Osteocyte (in vitro differentiated cells): ENCODE measurements around the gene AMER2. TPM values are rescaled to one million over a fixed set of nuclear protein-coding genes. Genes with fewer than 3 reads are reported as not detected.

Experiments used
- DNase-seq: peaks from one replicate; pipeline ENCODE4 v3.0.0; 2021; ENCODE audit warnings: mixed read lengths; ENCODE audit not compliant: unreplicated experiment; ENCODE audit errors: extremely low spot score
- H3K27ac Mint-ChIP-seq: one replicate; pipeline ENCODE4 v1.8.0; 2021; ENCODE audit warnings: mild to moderate bottlenecking, mixed read lengths; ENCODE audit not compliant: unreplicated experiment
- H3K27me3 Mint-ChIP-seq: one replicate; pipeline ENCODE4 v1.8.0; 2021; ENCODE audit warnings: mixed read lengths; ENCODE audit not compliant: unreplicated experiment
- H3K36me3 Mint-ChIP-seq: one replicate; pipeline ENCODE4 v1.8.0; 2021; ENCODE audit warnings: mixed read lengths; ENCODE audit not compliant: unreplicated experiment
- H3K4me1 Mint-ChIP-seq: one replicate; pipeline ENCODE4 v1.8.0; 2021; ENCODE audit warnings: mixed read lengths; ENCODE audit not compliant: unreplicated experiment
- H3K4me3 Mint-ChIP-seq: one replicate; pipeline ENCODE4 v1.8.0; 2021; ENCODE audit warnings: mild to moderate bottlenecking, moderate library complexity, mixed read lengths; ENCODE audit not compliant: unreplicated experiment
- H3K9me3 Mint-ChIP-seq: one replicate; pipeline ENCODE4 v1.8.0; 2021; ENCODE audit warnings: mixed read lengths; ENCODE audit not compliant: unreplicated experiment
- total RNA-seq: library from RNA; stranded (reverse); gene quantifications from 2 replicates; pipeline ENCODE4 v1.2.1, GENCODE V29; 2021
- TF ChIP-seq, protein P1 (sequence below): fragments of 200-600 bp; sonication (generic); IDR thresholded peaks from 2 replicates; pipeline ENCODE4 v1.5.0; 2021; ENCODE audit warnings: antibody characterized with exemption, mild to moderate bottlenecking, moderate library complexity

The AMER2 gene
- total RNA-seq, 1 donor from 2014 or later: not detected

DNA sequence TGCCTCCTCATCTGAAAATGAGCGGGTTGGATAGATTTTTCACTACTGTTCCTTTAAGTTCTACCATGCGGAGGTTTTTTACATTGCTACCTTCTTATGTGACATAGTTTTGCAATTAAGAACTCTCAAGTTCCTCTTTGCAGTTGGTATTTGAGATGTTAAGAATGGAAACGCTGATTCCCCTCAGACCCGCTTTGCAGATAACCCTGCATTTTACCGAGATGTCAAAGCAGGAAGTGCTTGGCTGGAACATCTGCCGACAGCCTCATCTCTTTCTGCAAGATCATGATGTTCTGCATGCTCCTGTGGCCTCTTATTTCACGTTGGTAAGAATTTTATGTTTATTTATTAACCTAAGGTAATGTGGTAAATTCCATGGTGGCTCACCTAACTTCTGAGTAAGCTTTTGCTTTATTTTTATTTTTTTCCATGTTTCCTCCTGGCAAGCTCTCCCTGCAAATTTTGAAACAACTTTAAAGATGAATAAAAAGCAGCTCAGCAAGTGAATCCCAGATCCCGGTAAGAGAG lies 53.6 kb downstream of the AMER2 start:
- H3K9me3 Mint-ChIP-seq: no peaks in the 10 kb centered on the region
- H3K4me3 Mint-ChIP-seq: no peak overlapping the region
- no peaks in the 10 kb centered on the region for H3K4me1 Mint-ChIP-seq
- H3K36me3 Mint-ChIP-seq: no peaks in the 10 kb centered on the region
- TF ChIP-seq, protein P1, sequence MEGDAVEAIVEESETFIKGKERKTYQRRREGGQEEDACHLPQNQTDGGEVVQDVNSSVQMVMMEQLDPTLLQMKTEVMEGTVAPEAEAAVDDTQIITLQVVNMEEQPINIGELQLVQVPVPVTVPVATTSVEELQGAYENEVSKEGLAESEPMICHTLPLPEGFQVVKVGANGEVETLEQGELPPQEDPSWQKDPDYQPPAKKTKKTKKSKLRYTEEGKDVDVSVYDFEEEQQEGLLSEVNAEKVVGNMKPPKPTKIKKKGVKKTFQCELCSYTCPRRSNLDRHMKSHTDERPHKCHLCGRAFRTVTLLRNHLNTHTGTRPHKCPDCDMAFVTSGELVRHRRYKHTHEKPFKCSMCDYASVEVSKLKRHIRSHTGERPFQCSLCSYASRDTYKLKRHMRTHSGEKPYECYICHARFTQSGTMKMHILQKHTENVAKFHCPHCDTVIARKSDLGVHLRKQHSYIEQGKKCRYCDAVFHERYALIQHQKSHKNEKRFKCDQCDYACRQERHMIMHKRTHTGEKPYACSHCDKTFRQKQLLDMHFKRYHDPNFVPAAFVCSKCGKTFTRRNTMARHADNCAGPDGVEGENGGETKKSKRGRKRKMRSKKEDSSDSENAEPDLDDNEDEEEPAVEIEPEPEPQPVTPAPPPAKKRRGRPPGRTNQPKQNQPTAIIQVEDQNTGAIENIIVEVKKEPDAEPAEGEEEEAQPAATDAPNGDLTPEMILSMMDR: no peak
- H3K27me3 Mint-ChIP-seq: peaks cover 18% of the 10 kb centered on the region
- DNase-seq: no peak
- H3K27ac Mint-ChIP-seq: no peak overlapping the region

DNA sequence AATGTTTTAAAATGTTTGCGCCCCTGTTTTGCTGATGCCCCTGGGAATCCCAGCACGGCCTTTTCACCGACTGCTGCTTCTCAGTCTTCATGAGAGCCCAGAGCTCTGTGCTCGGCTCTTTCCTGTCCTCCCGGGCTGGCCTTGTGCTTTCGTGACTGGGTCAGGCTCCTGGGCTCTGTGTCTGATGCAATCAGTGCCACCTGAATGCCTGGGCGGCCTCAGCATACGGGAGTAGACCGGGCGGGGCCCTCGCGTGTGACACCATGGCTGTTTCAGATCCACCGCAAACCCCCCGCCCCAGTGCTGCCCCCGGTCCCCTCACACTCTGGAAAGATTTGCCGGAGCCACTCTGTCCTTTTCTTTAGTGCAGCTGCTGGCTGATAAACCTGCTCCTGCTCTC lies 54.8 kb downstream of the AMER2 start:
- H3K36me3 Mint-ChIP-seq: no peaks in the 10 kb centered on the region

DNA sequence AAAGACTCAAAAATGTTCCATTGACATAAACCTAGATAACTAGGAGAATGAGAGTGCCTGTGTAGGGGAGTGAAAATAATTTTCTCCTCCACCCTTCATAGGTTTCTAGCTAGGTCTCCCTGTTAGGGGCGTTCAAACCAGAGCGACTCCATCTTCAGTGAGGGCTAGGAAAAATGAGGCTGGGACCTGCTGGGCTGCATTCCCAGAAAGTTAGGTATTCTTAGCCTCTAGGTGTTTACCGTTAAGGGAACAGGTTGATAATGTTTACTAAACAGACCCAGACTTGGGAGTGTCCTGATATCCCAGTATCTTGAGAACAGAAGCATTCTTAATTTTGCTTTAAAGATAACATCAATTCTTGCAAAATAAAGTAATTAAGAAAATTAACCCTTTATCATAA lies 56.0 kb downstream of the AMER2 start:
- no peak for DNase-seq
- Mint-ChIP-seq H3K4me1 (no peaks in the 10 kb centered on the region), H3K27me3 (peaks cover 27% of the 10 kb centered on the region), H3K36me3 (no peaks in the 10 kb centered on the region), H3K9me3 (no peaks in the 10 kb centered on the region), H3K4me3 (no peak overlapping the region), H3K27ac (no peak overlapping the region)
- TF ChIP-seq, protein P1: no peak

More for the DNA sequence above, 54.8 kb downstream of the AMER2 start:
- no peak for DNase-seq
- no peak overlapping the region for H3K4me3 Mint-ChIP-seq
- no peak overlapping the region for H3K27ac Mint-ChIP-seq
- H3K27me3 Mint-ChIP-seq: peaks cover 20% of the 10 kb centered on the region
- TF ChIP-seq, protein P1: no peak
- H3K4me1 Mint-ChIP-seq: no peaks in the 10 kb centered on the region
- no peaks in the 10 kb centered on the region for H3K9me3 Mint-ChIP-seq

DNA sequence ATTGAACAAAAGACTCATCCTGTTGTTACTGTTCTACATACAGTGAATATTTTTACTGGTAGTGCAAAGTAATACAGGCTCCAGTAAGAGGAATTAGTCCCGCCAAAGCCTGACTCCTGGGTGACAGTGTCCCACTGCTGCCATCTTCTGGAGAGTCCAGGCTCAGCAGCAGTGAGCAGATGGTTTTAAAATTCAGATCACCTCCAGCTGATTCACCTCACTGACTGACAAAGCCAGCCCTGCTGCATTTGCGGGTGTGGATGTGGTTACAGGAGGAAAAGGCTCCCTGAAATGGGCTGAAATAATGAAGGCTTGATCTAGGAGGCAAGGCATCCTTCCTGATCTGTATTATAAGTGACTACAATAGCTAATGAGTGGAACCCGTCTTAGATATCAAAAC lies 57.9 kb downstream of the AMER2 start:
- H3K9me3 Mint-ChIP-seq: no peaks in the 10 kb centered on the region
- H3K4me3 Mint-ChIP-seq: no peak overlapping the region
- H3K4me1 Mint-ChIP-seq: no peaks in the 10 kb centered on the region
- DNase-seq: no peak
- TF ChIP-seq, protein P1: peak; percentile 89
- H3K27me3 Mint-ChIP-seq: peaks cover 36% of the 10 kb centered on the region
- H3K36me3 Mint-ChIP-seq: no peaks in the 10 kb centered on the region
- H3K27ac Mint-ChIP-seq: no peak overlapping the region

DNA sequence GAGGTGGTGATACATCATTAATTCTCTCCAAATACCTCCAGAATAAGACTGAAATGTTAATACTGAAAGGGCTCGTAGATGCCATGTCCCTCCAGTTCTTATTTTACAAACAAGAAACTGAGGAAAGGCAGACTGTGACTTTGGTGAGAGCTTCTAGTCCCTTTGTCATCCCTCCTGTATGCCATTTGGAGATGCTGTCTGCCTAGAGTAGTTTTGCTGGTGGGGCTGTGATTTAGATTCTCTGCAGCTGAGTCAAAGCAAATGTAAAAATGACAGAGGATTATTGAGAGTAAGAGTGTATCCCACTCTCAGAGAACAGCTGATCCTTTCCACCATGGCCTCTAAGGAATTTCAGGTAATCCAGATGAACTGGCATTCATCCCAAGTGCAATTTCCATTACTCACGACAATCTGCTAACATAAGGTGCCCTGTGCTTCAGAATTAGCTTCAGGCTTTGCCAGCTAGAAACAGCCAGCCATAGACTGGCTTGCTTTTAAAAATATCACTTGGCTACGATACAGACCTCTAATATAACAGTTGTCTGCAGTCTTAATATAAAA lies 59.3 kb downstream of the AMER2 start:
- Mint-ChIP-seq H3K4me3 (no peak overlapping the region), H3K36me3 (no peaks in the 10 kb centered on the region), H3K27me3 (peaks cover 31% of the 10 kb centered on the region), H3K9me3 (no peaks in the 10 kb centered on the region), H3K27ac (no peak overlapping the region), H3K4me1 (no peaks in the 10 kb centered on the region)
- TF ChIP-seq, protein P1: no peak
- DNase-seq: no peak

Other genes starting within 250 kb of the AMER2 start
- 0.10 and 0.16 TPM in 2 replicates for gene PABPC3, start 76.2 kb downstream of the AMER2 start, total RNA-seq
- gene MTMR6, start 115.2 kb upstream of the AMER2 start, total RNA-seq: 19.5 and 19.6 TPM in 2 replicates
- gene NUP58, start 129.3 kb upstream of the AMER2 start, total RNA-seq: 34.4 and 35.1 TPM in 2 replicates
- 1.0 and 1.1 TPM in 2 replicates for gene ATP8A2, start 199.7 kb upstream of the AMER2 start, total RNA-seq